ENCODE results near the gene TMEM196.

DNA sequence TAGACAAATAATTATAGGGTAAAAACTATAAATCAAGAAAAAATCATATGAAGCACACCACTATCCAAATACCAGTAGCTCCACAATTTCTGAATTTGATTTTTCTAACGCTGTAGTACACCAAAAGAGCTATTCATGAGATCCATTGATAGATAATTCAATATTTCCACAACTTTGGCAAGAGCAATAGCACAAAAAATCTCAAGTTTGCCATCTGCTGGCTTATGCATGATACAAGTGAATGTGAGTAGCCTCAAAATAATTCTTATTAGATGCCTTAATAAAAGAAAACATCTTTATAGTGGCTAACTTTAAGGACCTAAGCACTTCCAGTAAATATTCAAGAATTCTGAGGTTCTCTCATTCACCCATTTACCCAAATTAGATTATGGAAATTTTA is 2.2 kb upstream of the TMEM196 start:
- TF ChIP-seq, protein P1, sequence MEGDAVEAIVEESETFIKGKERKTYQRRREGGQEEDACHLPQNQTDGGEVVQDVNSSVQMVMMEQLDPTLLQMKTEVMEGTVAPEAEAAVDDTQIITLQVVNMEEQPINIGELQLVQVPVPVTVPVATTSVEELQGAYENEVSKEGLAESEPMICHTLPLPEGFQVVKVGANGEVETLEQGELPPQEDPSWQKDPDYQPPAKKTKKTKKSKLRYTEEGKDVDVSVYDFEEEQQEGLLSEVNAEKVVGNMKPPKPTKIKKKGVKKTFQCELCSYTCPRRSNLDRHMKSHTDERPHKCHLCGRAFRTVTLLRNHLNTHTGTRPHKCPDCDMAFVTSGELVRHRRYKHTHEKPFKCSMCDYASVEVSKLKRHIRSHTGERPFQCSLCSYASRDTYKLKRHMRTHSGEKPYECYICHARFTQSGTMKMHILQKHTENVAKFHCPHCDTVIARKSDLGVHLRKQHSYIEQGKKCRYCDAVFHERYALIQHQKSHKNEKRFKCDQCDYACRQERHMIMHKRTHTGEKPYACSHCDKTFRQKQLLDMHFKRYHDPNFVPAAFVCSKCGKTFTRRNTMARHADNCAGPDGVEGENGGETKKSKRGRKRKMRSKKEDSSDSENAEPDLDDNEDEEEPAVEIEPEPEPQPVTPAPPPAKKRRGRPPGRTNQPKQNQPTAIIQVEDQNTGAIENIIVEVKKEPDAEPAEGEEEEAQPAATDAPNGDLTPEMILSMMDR (IDR thresholded peaks at IDR 0.05; ENCODE audit: low read depth, low read length) = no peak
- TF ChIP-seq EZH2phosphoT487 (IDR thresholded peaks at IDR 0.05; ENCODE audit: low read depth) = no peak

Measured in OCI-LY3 (cell line).